CD4-positive, alpha-beta T cell treated with Interleukin-4 for 4 hours (primary cell): Measurements from ENCODE around the gene ANKRD17.

ENCODE experiments used
- DNase-seq: peaks from one replicate; pipeline ENCODE4 v3.0.0-alpha.2; 2020

Gene ANKRD17

GRCh38 chr4:73103799-73104503 lies 154.6 kb downstream of the ANKRD17 start:
- no peak for DNase-seq

GRCh38 chr4:73099143-73099542 lies 159.5 kb downstream of the ANKRD17 start:
- no peak for DNase-seq

GRCh38 chr4:73098713-73099112 lies 159.9 kb downstream of the ANKRD17 start:
- DNase-seq, result no peak

DNA sequence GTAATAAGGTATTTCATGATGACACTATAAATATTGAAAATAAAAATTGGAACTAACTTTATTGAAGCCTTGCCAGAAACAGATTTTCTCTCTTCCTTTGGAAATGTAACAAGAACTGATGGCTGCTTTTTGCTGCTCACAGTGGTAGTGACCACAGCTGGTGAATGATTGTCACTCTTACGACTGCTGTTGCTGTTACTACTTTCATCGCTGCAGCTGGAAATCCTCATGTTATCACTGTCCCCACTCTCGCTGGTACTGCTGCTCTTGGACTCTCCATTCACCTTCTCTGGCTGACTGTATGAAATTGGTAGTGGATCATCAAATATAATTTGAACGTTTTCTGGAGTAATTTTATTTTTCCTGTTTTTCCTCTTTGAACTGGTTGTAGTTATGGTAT lies 160.6 kb downstream of the ANKRD17 start:
- DNase-seq, result no peak

DNA sequence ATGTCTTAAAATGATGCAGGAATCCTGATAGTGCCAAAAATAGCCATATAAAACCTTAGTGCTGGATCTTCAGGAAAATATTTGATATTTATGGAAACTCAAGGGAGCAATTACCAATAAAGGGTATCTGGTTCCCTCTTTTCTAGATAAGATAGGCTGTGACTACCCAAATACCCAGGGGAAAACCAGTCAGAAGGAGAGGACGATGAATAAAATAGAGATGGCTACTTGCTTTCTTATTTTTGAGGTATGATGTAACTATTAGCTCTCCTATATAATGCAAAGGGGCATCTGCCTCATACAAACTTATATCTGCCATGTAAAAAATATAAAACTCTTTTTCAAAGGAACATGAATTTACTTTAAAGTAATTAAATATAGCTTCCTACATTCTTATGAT lies 165.7 kb downstream of the ANKRD17 start:
- DNase-seq, result no peak

GRCh38 chr4:73090738-73091137 lies 167.9 kb downstream of the ANKRD17 start:
- no peak for DNase-seq

DNA sequence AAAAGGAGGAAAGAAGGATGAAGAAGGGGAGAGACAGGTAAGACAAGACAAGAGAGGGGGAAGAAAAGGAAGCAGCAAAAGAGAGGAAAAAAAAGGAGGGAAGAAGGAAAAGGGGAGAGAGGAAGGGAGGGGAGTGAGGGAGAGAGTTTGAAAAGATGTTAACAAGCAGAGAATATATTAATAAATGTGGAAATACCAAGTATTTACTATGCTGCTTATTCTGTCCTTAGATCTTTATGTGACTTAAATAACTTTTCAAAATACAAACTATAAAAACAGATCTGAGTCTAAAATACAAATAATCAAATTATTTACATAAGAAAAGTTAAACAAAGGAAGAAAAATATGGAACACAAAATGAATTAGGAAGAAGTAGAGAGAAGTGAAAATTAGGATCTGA lies 170.7 kb downstream of the ANKRD17 start:
- DNase-seq, result no peak

- peak; percentile 11 for DNase-seq
Observed at GRCh38 chr4:73086095-73086868, 172.3 kb downstream of the ANKRD17 start.

DNA sequence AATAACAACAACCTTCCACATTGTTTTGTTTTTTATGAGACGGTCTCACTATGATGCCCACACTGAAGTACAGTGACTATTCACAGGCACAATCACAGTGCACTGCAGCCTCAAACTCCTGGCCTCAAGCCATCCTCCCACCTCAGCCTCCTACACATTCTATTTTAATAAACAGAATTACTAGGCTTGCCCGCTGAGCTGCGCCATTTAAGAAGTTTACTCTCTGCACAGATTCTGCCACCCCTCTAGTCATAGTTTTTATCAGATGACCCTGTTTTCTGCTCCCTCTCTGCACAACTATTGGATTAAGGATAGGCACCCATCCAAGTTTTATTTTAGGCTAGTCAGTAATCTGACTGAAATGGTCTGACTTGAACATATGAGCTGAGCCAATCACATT lies 177.8 kb downstream of the ANKRD17 start:
- no peak for DNase-seq

GRCh38 chr4:73075832-73076231 lies 182.8 kb downstream of the ANKRD17 start:
- no peak for DNase-seq

- no peak for DNase-seq
Observed at GRCh38 chr4:73070074-73070390, 188.6 kb downstream of the ANKRD17 start.

- peak; percentile 96 for DNase-seq
Observed at GRCh38 chr4:73069338-73070073, 189.1 kb downstream of the ANKRD17 start, which contains the start of gene COX18. COX18 (minus strand) TSS chr4:73069716; CDS start chr4:73069649, 67 bp downstream.

GRCh38 chr4:73068491-73069337 lies 189.9 kb downstream of the ANKRD17 start:
- DNase-seq, result peak; percentile 45

- peak; percentile 27 for DNase-seq
Observed at GRCh38 chr4:73067971-73068394, 190.6 kb downstream of the ANKRD17 start.

DNA sequence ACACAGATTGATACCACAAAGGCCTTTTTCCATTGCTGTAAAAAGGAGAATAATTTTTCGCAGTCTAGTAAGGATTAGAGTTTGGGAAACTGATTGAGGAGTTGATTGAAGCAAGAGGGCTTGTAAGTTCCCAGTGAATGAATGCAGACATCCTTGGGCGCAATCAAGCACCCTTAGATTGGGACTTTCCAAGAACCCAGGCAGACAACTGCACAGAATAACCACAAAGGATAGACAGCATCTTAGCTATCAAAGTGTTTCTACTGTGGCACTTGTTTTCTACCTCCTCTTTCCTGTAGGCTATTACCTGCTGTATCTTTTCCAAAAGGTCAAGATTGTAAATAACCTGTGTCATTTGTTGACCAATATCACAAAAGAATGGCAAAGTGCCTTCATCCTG lies 191.7 kb downstream of the ANKRD17 start:
- DNase-seq, result peak; percentile 60

- no peak for DNase-seq
Observed at GRCh38 chr4:73066445-73066844, 192.2 kb downstream of the ANKRD17 start.

GRCh38 chr4:73064536-73064935 lies 194.1 kb downstream of the ANKRD17 start:
- DNase-seq, result no peak

DNA sequence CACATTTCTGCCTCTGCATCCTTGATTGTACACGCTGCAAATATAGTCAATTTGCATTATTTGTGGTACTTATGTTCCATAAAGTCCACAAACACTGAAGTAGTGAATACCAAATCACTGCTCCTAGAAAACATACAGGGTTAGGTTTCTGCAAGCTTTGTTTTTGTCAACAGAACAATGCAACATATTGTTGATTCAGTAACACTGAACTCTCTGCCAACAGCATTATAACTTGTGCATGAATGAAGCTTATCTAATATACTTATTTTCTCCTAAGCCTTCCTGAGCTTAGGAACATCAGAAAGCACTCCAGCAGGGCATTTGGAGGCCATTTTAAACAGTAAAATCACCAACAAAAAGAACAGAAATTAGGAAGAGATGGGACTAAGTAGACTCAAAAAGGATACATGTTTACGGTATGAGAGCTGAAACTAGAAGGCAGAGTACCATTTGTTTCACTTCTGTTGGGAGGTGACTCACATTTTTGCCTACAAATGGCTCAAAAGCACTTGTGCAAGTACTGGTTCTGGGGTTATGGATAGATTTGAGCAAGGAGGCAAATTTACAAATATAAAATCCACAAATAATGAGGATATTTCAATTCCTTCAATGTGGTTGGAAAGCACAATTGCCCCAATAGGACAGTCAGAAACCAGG lies 203.2 kb downstream of the ANKRD17 start:
- no peak for DNase-seq

DNA sequence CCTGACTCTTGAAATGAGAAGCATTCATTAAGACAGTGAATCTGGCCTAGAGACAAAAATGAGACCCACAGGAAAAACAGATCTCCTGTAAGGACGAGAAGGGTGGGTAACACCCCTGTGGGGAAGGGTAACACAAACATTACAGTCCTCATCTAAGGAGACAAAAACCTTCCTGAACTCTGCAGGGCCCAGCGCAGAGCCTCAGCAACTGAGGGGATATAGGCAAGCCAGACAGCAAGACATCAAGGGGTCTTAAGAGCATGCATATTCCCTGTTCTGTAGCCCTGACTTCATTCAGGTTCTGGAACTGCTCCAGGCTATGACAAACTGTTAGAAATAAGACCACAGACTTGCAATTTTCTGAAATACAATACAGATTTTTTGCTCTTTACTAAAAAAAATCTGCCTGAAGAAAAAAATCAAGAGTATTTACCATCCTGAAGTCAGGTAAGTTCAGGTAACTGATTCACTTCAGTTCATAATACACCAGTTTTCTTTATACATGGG lies 204.6 kb downstream of the ANKRD17 start:
- no peak for DNase-seq

- no peak for DNase-seq
Observed at GRCh38 chr4:73053076-73053475, 205.5 kb downstream of the ANKRD17 start.

GRCh38 chr4:73051625-73052024 lies 207.0 kb downstream of the ANKRD17 start:
- no peak for DNase-seq

DNA sequence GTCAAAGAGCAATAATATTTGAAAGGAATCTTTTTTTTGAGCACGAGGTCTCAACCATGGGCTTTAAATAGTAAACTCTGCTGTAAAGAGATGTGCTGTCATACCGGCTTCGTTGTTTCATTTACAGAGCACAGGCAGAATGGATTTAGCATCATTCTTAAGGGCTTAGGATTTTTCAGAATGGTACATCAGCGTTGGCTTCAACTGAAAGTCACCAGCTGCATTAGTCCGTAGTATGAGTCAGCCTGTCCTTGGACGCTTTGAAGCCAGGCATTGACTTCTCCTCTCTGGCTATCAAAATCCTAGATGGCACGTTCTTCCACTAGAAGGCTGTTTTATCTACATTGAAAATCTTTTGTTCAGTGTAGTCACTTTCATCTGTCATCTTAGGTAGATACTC lies 212.7 kb downstream of the ANKRD17 start:
- no peak for DNase-seq
